Pancreas (tissue), 10 donors: ENCODE measurements around the gene ITK. TPM values are rescaled to one million over a fixed set of nuclear protein-coding genes. Genes with fewer than 3 reads are reported as not detected.
"Not testable (repeated sequence)": the region's sequence is repeated elsewhere in the genome, so short reads cannot be mapped to it uniquely, and the experiment has no call there.

ENCODE experiments used
- ATAC-seq, 4 donors: fragments of 200-7000 bp; cut with Tn5 transposase; one replicate each; pipeline versions ENCODE4 v1.8.0 to v1.9.1; 2020; ENCODE audit warnings: mild to moderate bottlenecking in 4 of 4, moderate library complexity in 4 of 4
- DNase-seq, 6 donors: peaks; one replicate each; pipeline ENCODE4 v3.0.0-alpha.2; 2020
- FAIRE-seq: peaks from 2 replicates; lab custom pipeline; 2012; peaks lifted over from hg19 to GRCh38; lab: Jason Lieb, UNC
- H3K27ac ChIP-seq, 4 donors: fragments of 200-600 bp; sonication (generic); 1 replicate in 3 of 4; 2 replicates in 1 of 4; pipeline versions ENCODE4 v1.5.0 to v1.8.0; 2020
- H3K27me3 ChIP-seq, 4 donors: fragments of 200-600 bp; one replicate each; pipeline ENCODE4 v1.8.0; 2021
- H3K36me3 ChIP-seq, 3 donors: fragments of 200-600 bp; sonication (generic) in 1 of 3; one replicate each; pipeline versions ENCODE4 v1.5.0 to v1.8.0; 2020 to 2021
- H3K4me1 ChIP-seq, 3 donors: fragments of 200-600 bp; one replicate each; pipeline ENCODE4 v1.8.0; 2021
- H3K4me3 ChIP-seq, 4 donors: fragments of 200-600 bp; sonication (generic) in 2 of 4; one replicate each; pipeline versions ENCODE4 v1.5.0 to v1.8.0; 2020 to 2021
- H3K9me3 ChIP-seq, 4 donors: fragments of 200-600 bp; one replicate each; pipeline ENCODE4 v1.8.0; 2021
- WGBS, 2 donors: extraction: QIAGEN DNeasy Blood & Tissue Kit; methylation state at CpG; one replicate each; pipeline ENCODE4 v1.1.7; 2013; 5-methylcytosine and 5-hydroxymethylcytosine counted together
- intact Hi-C, 3 donors: fragments of 100-400 bp; cut with DNase I; formaldehyde crosslinking; loops; one replicate each; pipeline versions ENCODE4 v1.11.1 to v1.14.2; 2022
- polyA plus RNA-seq, 2 donors: library from polyadenylated mRNA; stranded (reverse); fragments of 200-250 nt; gene quantifications; one replicate each; pipeline ENCODE4 v1.2.3, GENCODE V29; 2013
- total RNA-seq, 6 donors: library from RNA; stranded (reverse); fragmentation: NEBNext Ultra II Directional in 4 of 6; extraction: Animal tissue kit (Norgen Biotek cat#: 25700) in 4 of 6; gene quantifications; one replicate each; pipeline versions ENCODE4 v1.2.1 to v1.2.4, GENCODE V29; 2021 to 2023
- TF ChIP-seq, protein P1 (sequence below), 4 donors: fragments of 200-600 bp; sonication (generic) in 3 of 4; IDR thresholded peaks; one replicate each; pipeline versions ENCODE4 v1.5.0 to v1.8.0; 2021; ENCODE audit warnings: antibody characterized with exemption in 4 of 4
- donor health status: healthy with polysubstance abuse.
- donor health status: DM: no; HTN: no; CAD: no; lungs with moderate emphysema.
- donor health status: DM: no; HTN: no; CAD: no.
- donor health status: control.
- donor health status: control.
- donor health status: Bipolar disorder and iron deficiency.
- donor health status: DM: yes; HTN: yes; CAD: no.
- donor health status: DM: no; HTN: no; CAD: no.
- donor health status: DM: no; HTN: no; CAD: no.
- donor health status: DM: yes; HTN: yes; CAD: no.

Gene ITK
- total and polyA plus RNA-seq, 8 donors: 0.26 to 1.3 (median 0.71) TPM

DNA sequence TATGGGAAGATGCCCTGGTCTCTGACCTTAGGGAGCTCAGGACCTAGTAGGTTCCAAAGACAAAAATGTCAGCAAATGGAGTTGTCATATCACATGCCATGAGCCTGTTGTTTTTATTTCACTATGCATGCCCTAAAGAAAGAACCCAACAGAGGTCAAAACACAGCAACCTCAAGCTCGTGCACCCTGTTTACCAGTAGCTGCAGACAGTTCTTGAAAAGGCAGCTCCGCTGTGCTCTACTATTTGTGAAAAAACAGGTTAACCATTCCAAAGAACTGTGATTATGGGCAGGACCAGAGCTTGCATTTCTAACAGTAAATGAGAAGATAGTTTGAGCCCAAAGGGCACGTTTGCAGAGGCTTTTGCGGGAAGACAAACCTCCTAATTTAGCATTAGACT is 22.8 kb downstream of the ITK start:
- WGBS, 2 donors: 44 to 51% methylated on average over 4 of the region's 4 CpGs
- intact Hi-C loops: no loop called here
- Histone ChIP-seq H3K36me3 (no peaks in the 10 kb centered on the region), H3K27me3 (no peaks in the 10 kb centered on the region), H3K9me3 (no peaks in the 10 kb centered on the region), H3K27ac (no peak overlapping the region), H3K4me1 (no peaks in the 10 kb centered on the region), H3K4me3 (no peak overlapping the region)
- DNase-seq (no peak), ATAC-seq (no peak), FAIRE-seq (no peak)
- TF ChIP-seq, protein P1, sequence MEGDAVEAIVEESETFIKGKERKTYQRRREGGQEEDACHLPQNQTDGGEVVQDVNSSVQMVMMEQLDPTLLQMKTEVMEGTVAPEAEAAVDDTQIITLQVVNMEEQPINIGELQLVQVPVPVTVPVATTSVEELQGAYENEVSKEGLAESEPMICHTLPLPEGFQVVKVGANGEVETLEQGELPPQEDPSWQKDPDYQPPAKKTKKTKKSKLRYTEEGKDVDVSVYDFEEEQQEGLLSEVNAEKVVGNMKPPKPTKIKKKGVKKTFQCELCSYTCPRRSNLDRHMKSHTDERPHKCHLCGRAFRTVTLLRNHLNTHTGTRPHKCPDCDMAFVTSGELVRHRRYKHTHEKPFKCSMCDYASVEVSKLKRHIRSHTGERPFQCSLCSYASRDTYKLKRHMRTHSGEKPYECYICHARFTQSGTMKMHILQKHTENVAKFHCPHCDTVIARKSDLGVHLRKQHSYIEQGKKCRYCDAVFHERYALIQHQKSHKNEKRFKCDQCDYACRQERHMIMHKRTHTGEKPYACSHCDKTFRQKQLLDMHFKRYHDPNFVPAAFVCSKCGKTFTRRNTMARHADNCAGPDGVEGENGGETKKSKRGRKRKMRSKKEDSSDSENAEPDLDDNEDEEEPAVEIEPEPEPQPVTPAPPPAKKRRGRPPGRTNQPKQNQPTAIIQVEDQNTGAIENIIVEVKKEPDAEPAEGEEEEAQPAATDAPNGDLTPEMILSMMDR (IDR thresholded peaks at IDR 0.05): no peak

GRCh38 chr5:157204765-157205164 is 24.1 kb downstream of the ITK start:
- Histone ChIP-seq H3K27me3 (no peaks in the 10 kb centered on the region), H3K27ac (no peak overlapping the region), H3K4me3 (no peak overlapping the region), H3K4me1 (no peaks in the 10 kb centered on the region), H3K9me3 (no peaks in the 10 kb centered on the region), H3K36me3 (no peaks in the 10 kb centered on the region)
- intact Hi-C loops: no loop called here
- 67 to 74% methylated on average over 4 of the region's 4 CpGs for WGBS, 2 donors
- no peak for DNase-seq
- ATAC-seq: no peak
- TF ChIP-seq, protein P1 (IDR thresholded peaks at IDR 0.05): no peak
- no peak for FAIRE-seq

DNA sequence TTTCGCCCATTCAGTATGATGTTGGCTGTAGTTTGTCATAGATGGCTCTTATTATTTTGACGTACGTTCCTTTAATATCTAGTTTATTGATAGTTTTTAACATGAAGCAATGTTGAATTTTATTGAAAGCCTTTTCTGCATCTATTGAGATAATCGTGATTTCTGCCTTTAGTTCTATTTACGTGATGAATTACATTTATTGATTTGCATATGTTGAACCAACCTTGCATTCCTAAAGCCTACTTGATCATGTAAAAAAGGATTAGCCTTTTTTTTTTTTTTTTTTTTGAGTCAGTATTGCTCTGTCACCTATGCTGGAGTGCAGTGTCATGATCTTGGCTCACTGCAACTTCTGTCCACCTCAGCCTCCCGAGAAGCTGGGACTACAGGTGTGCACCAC is 25.1 kb downstream of the ITK start:
- intact Hi-C loops: no loop called here
- H3K9me3 ChIP-seq: no peaks in the 10 kb centered on the region
- H3K27ac ChIP-seq: no peak overlapping the region
- H3K27me3 ChIP-seq: no peaks in the 10 kb centered on the region
- no peaks in the 10 kb centered on the region for H3K4me1 ChIP-seq
- ATAC-seq (no peak), DNase-seq (no peak), FAIRE-seq (no peak)
- 67 to 68% methylated on average over 6 of the region's 6 CpGs for WGBS, 2 donors
- TF ChIP-seq, protein P1 (IDR thresholded peaks at IDR 0.05): no peak
- H3K36me3 ChIP-seq: no peaks in the 10 kb centered on the region
- H3K4me3 ChIP-seq: no peak overlapping the region

DNA sequence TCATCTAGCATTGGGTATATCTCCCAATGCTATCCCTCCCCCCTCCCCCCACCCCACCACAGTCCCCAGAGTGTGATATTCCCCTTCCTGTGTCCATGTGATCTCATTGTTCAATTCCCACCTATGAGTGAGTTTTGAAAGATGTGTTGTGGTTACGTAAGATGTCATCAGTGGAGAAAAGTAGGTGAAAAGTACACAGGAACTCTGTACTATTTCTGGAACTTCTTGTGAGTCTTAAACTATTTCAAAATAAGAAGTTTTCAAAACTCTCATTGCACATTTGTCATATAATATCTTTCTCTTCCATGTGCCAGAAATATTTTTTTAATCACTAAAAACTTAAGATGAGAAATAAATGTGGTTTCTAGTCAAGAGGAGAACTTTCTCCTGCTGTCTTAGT is 30.0 kb downstream of the ITK start:
- H3K4me3 ChIP-seq, H3K27ac ChIP-seq, FAIRE-seq, DNase-seq, H3K4me1 ChIP-seq, ATAC-seq, H3K9me3 ChIP-seq, H3K27me3 ChIP-seq, H3K36me3 ChIP-seq, intact Hi-C loops: not testable (repeated sequence)
- WGBS, 2 donors: 51 to 62% methylated on average over 1 of the region's 1 CpG

DNA sequence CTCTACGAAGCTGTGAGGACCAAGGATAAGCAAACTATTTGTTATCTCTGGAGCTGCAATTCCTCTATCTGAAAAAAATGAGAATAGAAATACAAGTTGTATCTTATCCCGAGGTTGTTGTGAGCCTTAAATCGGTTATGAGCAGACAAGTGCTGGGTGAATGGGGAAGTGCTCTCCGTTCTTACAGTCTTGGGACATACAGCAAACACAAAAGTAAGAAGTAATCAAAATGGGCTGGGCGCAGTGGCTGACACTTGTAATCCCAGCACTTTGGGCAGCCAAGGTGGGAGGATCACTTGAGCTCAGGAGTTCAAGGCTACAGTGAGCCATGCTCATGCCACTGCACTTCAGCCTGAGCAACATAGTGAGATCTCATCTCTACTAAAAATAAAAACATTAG is 31.7 kb downstream of the ITK start:
- Histone ChIP-seq H3K4me3 (no peak overlapping the region), H3K27me3 (no peaks in the 10 kb centered on the region), H3K4me1 (no peaks in the 10 kb centered on the region), H3K9me3 (no peaks in the 10 kb centered on the region), H3K36me3 (no peaks in the 10 kb centered on the region), H3K27ac (no peak overlapping the region)
- intact Hi-C loops: no loop called here
- no peak for ATAC-seq
- no peak for DNase-seq
- WGBS, 2 donors: 70 to 81% methylated on average over 5 of the region's 5 CpGs
- TF ChIP-seq, protein P1 (IDR thresholded peaks at IDR 0.05): no peak
- no peak for FAIRE-seq
